Ascending aorta (tissue), 2 donors: ENCODE data around the gene HRAS. TPM values are rescaled to one million over a fixed set of nuclear protein-coding genes. Genes with fewer than 3 reads are reported as not detected.
A peak's percentile ranks its signal among the peaks of the same experiment; 100 is the strongest.

Source experiments
- DNase-seq, 2 donors: peaks; one replicate each; pipeline ENCODE4 v3.0.0-alpha.2; 2019; ENCODE audit warnings: low spot score in 2 of 2
- H3K27ac ChIP-seq, 2 donors: fragments of 200-600 bp; sonication (generic); one replicate each; pipeline ENCODE4 v1.5.1; 2016 to 2017; ENCODE audit warnings: mild to moderate bottlenecking in 1 of 2
- H3K27me3 ChIP-seq: fragments of 200-600 bp; sonication (generic); one replicate; pipeline ENCODE4 v1.5.1; 2017
- H3K36me3 ChIP-seq, 2 donors: fragments of 200-600 bp; sonication (generic); one replicate each; pipeline ENCODE4 v1.5.1; 2016
- H3K4me1 ChIP-seq, 2 donors: fragments of 200-600 bp; sonication (generic); one replicate each; pipeline ENCODE4 v1.5.1; 2016 to 2017; ENCODE audit warnings: mild to moderate bottlenecking in 1 of 2
- H3K4me3 ChIP-seq, 2 donors: fragments of 200-600 bp; sonication (generic); one replicate each; pipeline ENCODE4 v1.5.1; 2016 to 2017; ENCODE audit warnings: mild to moderate bottlenecking in 1 of 2
- H3K9me3 ChIP-seq, 2 donors: fragments of 200-600 bp; sonication (generic); one replicate each; pipeline ENCODE4 v1.5.1; 2016
- intact Hi-C: fragments of 100-400 bp; cut with DNase I; formaldehyde crosslinking; loops from one replicate; pipeline ENCODE4 v1.15.1; 2023
- total RNA-seq: library from RNA; depleted of rRNA; stranded (reverse); fragments of >200 nt; gene quantifications from one replicate; pipeline ENCODE4 v1.1.0, GENCODE V29; 2016
- TF ChIP-seq, protein P1 (sequence below), 3 experiments: fragments of 200-600 bp in 2 of 3; fragments of 450-650 bp in 1 of 3; sonication (generic) in 2 of 3; IDR thresholded peaks; one replicate each; pipeline ENCODE4 v1.5.1; 2016 to 2019; ENCODE audit warnings: antibody characterized with exemption in 3 of 3, mild to moderate bottlenecking in 1 of 3, moderate library complexity in 1 of 3

The HRAS gene
- total RNA-seq, 1 donor from 2014 or later = 21.6 TPM

DNA sequence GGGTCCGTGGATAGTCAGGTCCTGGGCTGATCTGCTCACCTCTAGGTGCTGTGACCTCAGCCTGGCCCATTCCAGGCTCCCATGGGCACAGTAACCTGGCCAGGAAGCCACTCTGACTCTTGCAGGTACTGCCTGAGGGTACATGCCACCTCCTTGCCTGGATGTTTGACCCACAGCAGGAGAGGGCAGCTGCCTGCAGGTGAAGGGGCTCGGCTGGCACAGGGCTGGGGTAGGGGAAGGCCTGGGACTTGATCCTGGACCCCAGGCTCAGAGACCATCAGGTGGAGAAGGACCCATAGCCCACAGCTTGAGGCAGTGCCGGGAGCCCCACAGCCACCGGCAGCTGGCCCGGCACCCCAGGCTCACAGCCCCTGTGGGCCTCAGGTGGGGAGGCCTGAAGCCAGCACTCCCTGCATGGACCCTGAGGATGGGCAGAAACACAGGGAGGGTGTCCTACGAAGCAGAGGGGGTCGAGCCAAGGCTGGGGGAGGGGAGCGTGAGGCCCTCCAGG lies 4.7 kb upstream of the HRAS start:
- no peak overlapping the region for H3K27ac ChIP-seq
- H3K4me3 ChIP-seq = no peak overlapping the region
- no peaks in the 10 kb centered on the region for H3K36me3 ChIP-seq
- peaks cover 7 to 15% of the 10 kb centered on the region in 2 donors for H3K4me1 ChIP-seq
- no peaks in the 10 kb centered on the region for H3K27me3 ChIP-seq
- TF ChIP-seq, protein P1, sequence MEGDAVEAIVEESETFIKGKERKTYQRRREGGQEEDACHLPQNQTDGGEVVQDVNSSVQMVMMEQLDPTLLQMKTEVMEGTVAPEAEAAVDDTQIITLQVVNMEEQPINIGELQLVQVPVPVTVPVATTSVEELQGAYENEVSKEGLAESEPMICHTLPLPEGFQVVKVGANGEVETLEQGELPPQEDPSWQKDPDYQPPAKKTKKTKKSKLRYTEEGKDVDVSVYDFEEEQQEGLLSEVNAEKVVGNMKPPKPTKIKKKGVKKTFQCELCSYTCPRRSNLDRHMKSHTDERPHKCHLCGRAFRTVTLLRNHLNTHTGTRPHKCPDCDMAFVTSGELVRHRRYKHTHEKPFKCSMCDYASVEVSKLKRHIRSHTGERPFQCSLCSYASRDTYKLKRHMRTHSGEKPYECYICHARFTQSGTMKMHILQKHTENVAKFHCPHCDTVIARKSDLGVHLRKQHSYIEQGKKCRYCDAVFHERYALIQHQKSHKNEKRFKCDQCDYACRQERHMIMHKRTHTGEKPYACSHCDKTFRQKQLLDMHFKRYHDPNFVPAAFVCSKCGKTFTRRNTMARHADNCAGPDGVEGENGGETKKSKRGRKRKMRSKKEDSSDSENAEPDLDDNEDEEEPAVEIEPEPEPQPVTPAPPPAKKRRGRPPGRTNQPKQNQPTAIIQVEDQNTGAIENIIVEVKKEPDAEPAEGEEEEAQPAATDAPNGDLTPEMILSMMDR (IDR thresholded peaks at IDR 0.05) = no peak
- DNase-seq = no peak
- no peaks in the 10 kb centered on the region for H3K9me3 ChIP-seq
- intact Hi-C loops = no loop called here

DNA sequence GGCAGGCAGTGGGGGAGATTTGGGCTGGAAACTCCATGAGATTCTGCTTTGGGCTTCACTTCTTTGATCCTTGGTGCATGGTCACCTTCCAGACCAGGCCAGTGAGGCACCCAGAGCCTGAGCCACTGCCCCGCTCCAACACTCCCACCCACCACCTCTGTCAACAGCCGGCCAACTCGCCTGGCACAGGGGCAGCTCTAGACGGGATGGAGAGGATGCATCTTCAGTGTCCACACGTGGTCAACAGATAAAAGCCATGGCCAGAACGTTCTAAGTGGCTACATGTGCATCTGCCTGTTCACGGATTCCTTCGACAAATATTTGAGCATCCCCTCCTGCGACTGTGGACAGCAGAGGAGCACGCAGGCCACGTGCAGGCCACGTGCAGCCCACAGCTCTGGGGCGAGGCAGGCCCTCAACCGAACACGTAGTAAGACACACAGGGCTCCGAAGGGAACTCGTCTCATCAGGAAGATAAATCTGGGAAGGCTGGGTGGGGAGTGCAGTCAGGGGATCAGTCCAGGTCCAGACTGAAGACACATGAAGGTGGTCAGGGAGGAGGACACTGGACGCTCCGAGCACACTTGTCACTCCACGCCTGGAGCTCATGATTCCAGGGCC lies 3.2 kb upstream of the HRAS start:
- H3K4me1 ChIP-seq = peaks cover 13 to 26% of the 10 kb centered on the region in 2 donors
- peaks cover 0 to under 1% of the 10 kb centered on the region in 2 donors for H3K36me3 ChIP-seq
- intact Hi-C loops = no loop called here
- H3K27me3 ChIP-seq = no peaks in the 10 kb centered on the region
- no peaks in the 10 kb centered on the region for H3K9me3 ChIP-seq
- no peak for DNase-seq
- H3K27ac ChIP-seq = no peak overlapping the region
- no peak overlapping the region for H3K4me3 ChIP-seq
- TF ChIP-seq, protein P1 (IDR thresholded peaks at IDR 0.05) = no peak

- DNase-seq = no peak
- H3K4me1 ChIP-seq = peaks cover 13 to 26% of the 10 kb centered on the region in 2 donors
- no peak overlapping the region for H3K27ac ChIP-seq
- H3K27me3 ChIP-seq = no peaks in the 10 kb centered on the region
- peaks cover 4 to 8% of the 10 kb centered on the region in 2 donors for H3K36me3 ChIP-seq
- H3K4me3 ChIP-seq = peak overlapping the region; percentile 43 to 94
- no peaks in the 10 kb centered on the region for H3K9me3 ChIP-seq
- TF ChIP-seq, protein P1 (IDR thresholded peaks at IDR 0.05) = no peak
- intact Hi-C loops = no loop called here
Observed at GRCh38 chr11:537622-538430, 2.5 kb upstream of the HRAS start.

DNA sequence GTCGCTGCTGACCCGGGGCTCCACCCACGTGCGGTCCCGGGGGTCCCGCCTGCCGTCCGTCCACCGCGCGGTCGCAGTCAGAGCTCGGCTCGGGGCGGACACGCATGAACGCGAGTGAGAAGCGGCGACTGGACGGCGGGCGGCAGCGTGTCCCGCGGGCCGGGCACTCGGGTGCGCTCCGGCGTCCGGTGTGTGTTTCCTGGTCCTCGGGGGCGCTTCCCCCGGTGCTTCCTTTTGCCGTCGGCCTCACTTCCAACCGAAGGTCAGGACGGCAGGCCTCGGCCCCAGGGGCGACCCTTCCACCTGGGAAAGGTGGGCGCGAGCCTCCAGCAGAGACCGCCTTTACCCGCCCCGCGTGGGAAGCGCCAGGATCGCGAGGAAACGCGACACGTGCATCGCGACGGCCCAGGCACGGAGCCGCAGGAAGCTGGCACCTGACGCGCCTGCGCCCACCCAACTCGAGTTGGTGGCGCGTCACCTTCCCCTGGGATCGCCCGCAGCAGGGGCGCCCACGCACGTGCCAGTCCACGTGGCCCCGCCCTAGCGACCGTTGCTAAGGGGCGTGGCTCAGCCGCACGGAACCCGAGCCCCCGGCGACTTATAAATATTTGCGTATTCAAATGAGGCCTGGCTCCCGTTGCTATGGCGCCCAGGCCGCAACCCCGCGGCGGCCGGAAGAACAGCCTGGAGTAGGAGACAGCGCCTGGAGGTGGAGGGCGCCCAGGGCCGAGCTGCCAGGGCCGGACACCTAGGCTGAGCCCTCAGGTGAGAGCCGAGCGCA lies 1.7 kb upstream of the HRAS start, which contains the start of gene LRRC56:
Gene LRRC56 (plus strand): TSS at position 687 of the 781 bp plus-strand sequence. CDS start 3,158 bp downstream, outside the sequence.
- H3K36me3 ChIP-seq = peaks cover 12 to 16% of the 10 kb centered on the region in 2 donors
- H3K9me3 ChIP-seq = no peaks in the 10 kb centered on the region
- no peaks in the 10 kb centered on the region for H3K27me3 ChIP-seq
- peak within 1 kb of the TSS in 1 of 2 donors; percentile 41 for H3K27ac ChIP-seq
- peaks cover 13 to 26% of the 10 kb centered on the region in 2 donors for H3K4me1 ChIP-seq
- DNase-seq = peak; percentile 57 to 90
- TF ChIP-seq, protein P1 (IDR thresholded peaks at IDR 0.05) = peak in 1 of 3 experiments; percentile 3
- peak within 1 kb of the TSS; percentile 43 to 94 for H3K4me3 ChIP-seq
- intact Hi-C loops = no loop called here

DNA sequence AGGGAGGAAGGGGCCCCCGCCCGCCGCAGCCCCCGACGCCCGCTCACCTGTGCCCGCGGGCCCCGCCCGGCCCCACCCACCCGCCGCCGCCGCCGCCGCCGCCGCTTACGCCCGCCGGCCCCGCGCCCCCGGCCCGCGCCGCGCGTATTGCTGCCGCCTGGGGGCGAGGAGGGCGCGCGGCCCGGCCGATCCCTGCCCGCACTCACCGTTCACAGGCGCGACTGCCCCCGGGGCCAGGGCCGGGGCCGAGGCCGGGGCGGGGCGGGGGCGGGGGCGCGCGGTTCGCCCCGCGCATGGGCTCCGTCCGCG lies 212 bp downstream of the HRAS start:
- no peaks in the 10 kb centered on the region for H3K27me3 ChIP-seq
- intact Hi-C loops = loop anchor here (1.0 to 2.0 kb wide), 4 partner anchors 25 to 41 kb away; partner anchors contain the start of genes LMNTD2, PHRF1, RASSF7 and RNH1
- peak overlapping the region in 1 of 2 donors; percentile 34 for H3K27ac ChIP-seq
- peaks cover 23 to 27% of the 10 kb centered on the region in 2 donors for H3K36me3 ChIP-seq
- peaks cover 13 to 26% of the 10 kb centered on the region in 2 donors for H3K4me1 ChIP-seq
- peak overlapping the region; percentile 92 to 94 for H3K4me3 ChIP-seq
- no peaks in the 10 kb centered on the region for H3K9me3 ChIP-seq
- DNase-seq = no peak
- TF ChIP-seq, protein P1 (IDR thresholded peaks at IDR 0.05) = no peak
